Measurements from ENCODE around the gene ENTR1.

DNA sequence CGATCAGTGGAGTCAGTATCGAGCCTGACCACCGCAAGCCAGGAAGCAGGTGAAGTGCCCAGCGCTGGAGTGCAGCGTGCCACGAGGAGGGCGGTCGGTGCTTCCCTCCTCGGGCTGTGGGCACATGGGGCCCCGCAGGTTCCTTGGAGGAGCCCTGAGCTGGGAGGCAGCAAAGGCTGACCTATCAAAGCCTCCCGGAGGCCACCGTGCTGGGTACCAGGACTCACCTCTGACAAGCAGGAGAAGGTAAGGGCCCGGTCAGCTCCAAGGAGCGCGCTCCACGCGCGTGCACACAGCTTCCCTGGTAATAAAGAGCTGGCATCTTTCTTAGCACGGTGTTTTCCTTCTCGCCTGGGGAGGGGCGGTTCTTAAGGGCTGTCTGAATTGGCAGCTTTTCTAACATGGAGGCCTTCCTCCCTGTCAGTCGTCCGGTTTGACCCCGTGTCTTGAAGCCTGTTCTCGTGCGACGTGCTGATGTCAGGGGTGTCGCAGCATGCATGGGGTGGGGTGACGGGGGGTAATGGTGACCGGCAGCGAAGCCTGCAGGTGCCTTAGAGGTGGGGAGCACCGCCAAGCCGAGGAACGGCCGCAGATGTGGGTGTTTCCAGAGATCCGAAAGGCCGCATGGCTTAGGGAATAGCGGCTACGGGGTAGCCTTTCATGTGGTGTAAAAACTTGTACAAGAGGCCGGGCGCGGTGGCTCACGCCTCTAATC is 13.2 kb upstream of the ENTR1 start:
- TF ChIP-seq POLR2AphosphoS5 (IDR thresholded peaks at IDR 0.05; ENCODE audit: low read depth, low read length) (no peak), FOXP2 (optimal IDR thresholded peaks at IDR 0.05; ENCODE audit: borderline replicate concordance, extremely low read depth, extremely low read length, insufficient read depth) (no peak), SIN3A (IDR thresholded peaks at IDR 0.05; ENCODE audit: borderline replicate concordance, insufficient read depth, low read length) (no peak)
- TF ChIP-seq, protein P1, sequence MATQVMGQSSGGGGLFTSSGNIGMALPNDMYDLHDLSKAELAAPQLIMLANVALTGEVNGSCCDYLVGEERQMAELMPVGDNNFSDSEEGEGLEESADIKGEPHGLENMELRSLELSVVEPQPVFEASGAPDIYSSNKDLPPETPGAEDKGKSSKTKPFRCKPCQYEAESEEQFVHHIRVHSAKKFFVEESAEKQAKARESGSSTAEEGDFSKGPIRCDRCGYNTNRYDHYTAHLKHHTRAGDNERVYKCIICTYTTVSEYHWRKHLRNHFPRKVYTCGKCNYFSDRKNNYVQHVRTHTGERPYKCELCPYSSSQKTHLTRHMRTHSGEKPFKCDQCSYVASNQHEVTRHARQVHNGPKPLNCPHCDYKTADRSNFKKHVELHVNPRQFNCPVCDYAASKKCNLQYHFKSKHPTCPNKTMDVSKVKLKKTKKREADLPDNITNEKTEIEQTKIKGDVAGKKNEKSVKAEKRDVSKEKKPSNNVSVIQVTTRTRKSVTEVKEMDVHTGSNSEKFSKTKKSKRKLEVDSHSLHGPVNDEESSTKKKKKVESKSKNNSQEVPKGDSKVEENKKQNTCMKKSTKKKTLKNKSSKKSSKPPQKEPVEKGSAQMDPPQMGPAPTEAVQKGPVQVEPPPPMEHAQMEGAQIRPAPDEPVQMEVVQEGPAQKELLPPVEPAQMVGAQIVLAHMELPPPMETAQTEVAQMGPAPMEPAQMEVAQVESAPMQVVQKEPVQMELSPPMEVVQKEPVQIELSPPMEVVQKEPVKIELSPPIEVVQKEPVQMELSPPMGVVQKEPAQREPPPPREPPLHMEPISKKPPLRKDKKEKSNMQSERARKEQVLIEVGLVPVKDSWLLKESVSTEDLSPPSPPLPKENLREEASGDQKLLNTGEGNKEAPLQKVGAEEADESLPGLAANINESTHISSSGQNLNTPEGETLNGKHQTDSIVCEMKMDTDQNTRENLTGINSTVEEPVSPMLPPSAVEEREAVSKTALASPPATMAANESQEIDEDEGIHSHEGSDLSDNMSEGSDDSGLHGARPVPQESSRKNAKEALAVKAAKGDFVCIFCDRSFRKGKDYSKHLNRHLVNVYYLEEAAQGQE (IDR thresholded peaks at IDR 0.05; ENCODE audit: insufficient read depth in 1 of 2, low read depth in 2 of 2, low read length in 2 of 2), result no peak
